Psoas muscle (tissue), 8 donors: Measurements from ENCODE around the gene PPP1R12A. TPM values are rescaled to one million over a fixed set of nuclear protein-coding genes. Genes with fewer than 3 reads are reported as not detected.
"Not testable (repeated sequence)": the region's sequence is repeated elsewhere in the genome, so short reads cannot be mapped to it uniquely, and the experiment has no call there.

Experiments
- ATAC-seq, 4 donors: fragments of 200-7000 bp; cut with Tn5 transposase; one replicate each; pipeline ENCODE4 v1.9.1; 2020; ENCODE audit warnings: moderate library complexity in 3 of 4, mild to moderate bottlenecking in 2 of 4
- DNase-seq, 2 donors: peaks; one replicate each; pipeline ENCODE4 v3.0.0-alpha.2; 2020
- H3K27ac ChIP-seq: fragments of 200-600 bp; one replicate; pipeline ENCODE4 v1.8.0; 2022
- H3K27me3 ChIP-seq, 3 donors: fragments of 200-600 bp in 1 of 3; one replicate each; pipeline versions ENCODE4 v1.6.1 to v1.8.0; 2013 to 2022; ENCODE audit warnings: low read length in 2 of 3, mild to moderate bottlenecking in 2 of 3, moderate library complexity in 1 of 3; ENCODE audit not compliant: insufficient read depth in 3 of 3
- H3K36me3 ChIP-seq, 2 donors: fragments of 200-600 bp in 1 of 2; one replicate each; pipeline versions ENCODE4 v1.6.1 to v1.8.0; 2013 to 2022; ENCODE audit warnings: low read depth in 1 of 2, mild to moderate bottlenecking in 1 of 2, moderate library complexity in 1 of 2; ENCODE audit not compliant: insufficient read depth in 1 of 2
- H3K4me1 ChIP-seq: fragments of 200-600 bp; one replicate; pipeline ENCODE4 v1.8.0; 2022
- H3K4me3 ChIP-seq: fragments of 200-600 bp; one replicate; pipeline ENCODE4 v1.8.0; 2022; ENCODE audit warnings: mild to moderate bottlenecking
- H3K9me3 ChIP-seq: fragments of 200-600 bp; one replicate; pipeline ENCODE4 v1.8.0; 2022
- WGBS, 3 donors: extraction: QIAGEN DNeasy Blood & Tissue Kit; methylation state at CpG; one replicate each; pipeline versions ENCODE4 v1.1.6 to v1.1.7; 2013; 5-methylcytosine and 5-hydroxymethylcytosine counted together
- intact Hi-C, 2 donors: fragments of 100-400 bp; cut with DNase I; formaldehyde crosslinking; loops; one replicate each; pipeline versions ENCODE4 v1.11.0 to v1.14.2; 2022
- polyA plus RNA-seq, 3 donors: library from polyadenylated mRNA; stranded (reverse); fragments of 200-250 nt; gene quantifications; one replicate each; pipeline ENCODE4 v1.2.3, GENCODE V29; 2013
- total RNA-seq, 4 donors: library from RNA; stranded (reverse); fragmentation: NEBNext Ultra II Directional in 2 of 4; extraction: Animal tissue kit (Norgen Biotek cat#: 25700) in 2 of 4; gene quantifications; one replicate each; pipeline versions ENCODE4 v1.2.1 to v1.2.4, GENCODE V29; 2021 to 2023
- TF ChIP-seq, protein P1 (sequence below): fragments of 200-600 bp; IDR thresholded peaks from one replicate; pipeline ENCODE4 v1.8.0; 2022; ENCODE audit warnings: antibody characterized with exemption
- donor health status: healthy with polysubstance abuse.
- donor health status: DM: no; HTN: no; CAD: no; lungs with moderate emphysema.
- donor health status: Bipolar disorder and iron deficiency.
- donor health status: healthy.
- donor health status: DM: yes; HTN: yes; CAD: no.
- donor health status: DM: no; HTN: no; CAD: no.
- donor health status: DM: no; HTN: no; CAD: no.
- donor health status: DM: yes; HTN: yes; CAD: no.

The PPP1R12A gene
- total and polyA plus RNA-seq, 7 donors = 9.5 to 51.2 (median 37.8) TPM

DNA sequence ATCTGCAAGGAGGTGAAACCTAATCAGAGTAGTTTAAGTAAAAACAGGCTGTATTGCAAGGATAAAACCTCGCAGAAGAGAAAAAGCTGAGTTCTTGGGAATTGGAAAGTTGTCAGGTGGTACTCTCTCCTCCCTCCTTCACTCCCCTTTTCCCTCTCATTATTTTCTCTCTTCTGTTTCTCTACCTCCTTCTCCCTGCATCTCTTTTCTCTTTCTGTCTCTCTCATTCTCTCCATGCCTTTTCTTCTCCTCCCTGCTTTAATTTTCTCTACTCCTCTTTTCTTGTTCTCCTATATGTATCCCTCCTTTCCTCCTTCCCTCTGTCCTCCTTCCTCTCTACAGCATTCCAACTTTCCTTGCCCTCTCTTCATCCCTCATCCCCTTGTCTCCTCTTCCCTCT, 14.2 kb upstream of the PPP1R12A start:
- Histone ChIP-seq H3K36me3 (no peaks in the 10 kb centered on the region), H3K9me3 (no peaks in the 10 kb centered on the region), H3K27me3 (no peaks in the 10 kb centered on the region), H3K4me1 (no peaks in the 10 kb centered on the region), H3K27ac (no peak overlapping the region), H3K4me3 (no peak overlapping the region)
- TF ChIP-seq, protein P1, sequence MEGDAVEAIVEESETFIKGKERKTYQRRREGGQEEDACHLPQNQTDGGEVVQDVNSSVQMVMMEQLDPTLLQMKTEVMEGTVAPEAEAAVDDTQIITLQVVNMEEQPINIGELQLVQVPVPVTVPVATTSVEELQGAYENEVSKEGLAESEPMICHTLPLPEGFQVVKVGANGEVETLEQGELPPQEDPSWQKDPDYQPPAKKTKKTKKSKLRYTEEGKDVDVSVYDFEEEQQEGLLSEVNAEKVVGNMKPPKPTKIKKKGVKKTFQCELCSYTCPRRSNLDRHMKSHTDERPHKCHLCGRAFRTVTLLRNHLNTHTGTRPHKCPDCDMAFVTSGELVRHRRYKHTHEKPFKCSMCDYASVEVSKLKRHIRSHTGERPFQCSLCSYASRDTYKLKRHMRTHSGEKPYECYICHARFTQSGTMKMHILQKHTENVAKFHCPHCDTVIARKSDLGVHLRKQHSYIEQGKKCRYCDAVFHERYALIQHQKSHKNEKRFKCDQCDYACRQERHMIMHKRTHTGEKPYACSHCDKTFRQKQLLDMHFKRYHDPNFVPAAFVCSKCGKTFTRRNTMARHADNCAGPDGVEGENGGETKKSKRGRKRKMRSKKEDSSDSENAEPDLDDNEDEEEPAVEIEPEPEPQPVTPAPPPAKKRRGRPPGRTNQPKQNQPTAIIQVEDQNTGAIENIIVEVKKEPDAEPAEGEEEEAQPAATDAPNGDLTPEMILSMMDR = no peak
- no peak for ATAC-seq
- DNase-seq = no peak
- WGBS, 3 donors = 86 to 100% (median 90%) methylated on average over 1 of the region's 1 CpG
- intact Hi-C loops = loop anchor here in 1 of 2 donors (10.0 kb wide), 1 partner anchor 96 kb away; no protein-coding TSS in a partner anchor

- intact Hi-C loops = loop anchor here in 1 of 2 donors (10.0 kb wide), 1 partner anchor 99 kb away; no protein-coding TSS in a partner anchor
- Histone ChIP-seq H3K27ac (no peak overlapping the region), H3K36me3 (no peaks in the 10 kb centered on the region), H3K9me3 (no peaks in the 10 kb centered on the region), H3K27me3 (no peaks in the 10 kb centered on the region), H3K4me3 (no peak overlapping the region), H3K4me1 (no peaks in the 10 kb centered on the region)
- 81 to 90% (median 83%) methylated on average over 4 of the region's 4 CpGs for WGBS, 3 donors
- TF ChIP-seq, protein P1 = no peak
- ATAC-seq (no peak), DNase-seq (no peak)
Observed at GRCh38 chr12:79945433-79945832, 10.5 kb upstream of the PPP1R12A start.

GRCh38 chr12:79944565-79944964, 9.7 kb upstream of the PPP1R12A start:
- H3K27me3 ChIP-seq = no peaks in the 10 kb centered on the region
- intact Hi-C loops = loop anchor here in 1 of 2 donors (10.0 kb wide), 1 partner anchor 100 kb away; no protein-coding TSS in a partner anchor
- WGBS, 3 donors = 84 to 89% (median 88%) methylated on average over 3 of the region's 3 CpGs
- DNase-seq = no peak
- no peak overlapping the region for H3K4me3 ChIP-seq
- H3K9me3 ChIP-seq = no peaks in the 10 kb centered on the region
- no peak overlapping the region for H3K27ac ChIP-seq
- no peak for ATAC-seq
- no peaks in the 10 kb centered on the region for H3K4me1 ChIP-seq
- H3K36me3 ChIP-seq = no peaks in the 10 kb centered on the region
- TF ChIP-seq, protein P1 = no peak

DNA sequence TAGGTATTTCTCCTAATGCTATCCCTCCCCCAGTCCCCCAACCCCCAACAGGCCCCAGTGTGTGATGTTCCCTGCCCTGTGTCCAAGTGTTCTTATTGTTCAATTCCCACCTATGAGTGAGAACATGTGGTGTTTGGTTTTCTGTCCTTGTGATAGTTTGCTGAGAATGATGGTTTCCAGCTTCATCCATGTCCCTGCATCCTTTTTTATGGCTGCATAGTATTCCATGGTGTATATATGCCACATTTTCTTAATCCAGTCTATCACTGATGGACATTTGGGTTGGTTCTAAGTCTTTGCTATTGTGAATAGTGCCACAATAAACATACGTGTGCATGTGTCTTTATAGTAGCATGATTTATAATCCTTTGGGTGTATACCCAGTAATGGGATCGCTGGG, 7.9 kb upstream of the PPP1R12A start:
- WGBS, 3 donors = 89 to 95% (median 93%) methylated on average over 2 of the region's 2 CpGs
- not testable (repeated sequence) for ATAC-seq

GRCh38 chr12:79939728-79940310, 4.9 kb upstream of the PPP1R12A start:
- H3K27me3 ChIP-seq = no peaks in the 10 kb centered on the region
- no peak for DNase-seq
- TF ChIP-seq, protein P1 = no peak
- 81 to 87% (median 82%) methylated on average over 1 of the region's 1 CpG for WGBS, 3 donors
- intact Hi-C loops = loop anchor here (10.0 kb wide), 2 partner anchors 95 to 105 kb away; no protein-coding TSS in a partner anchor
- no peaks in the 10 kb centered on the region for H3K36me3 ChIP-seq
- no peak overlapping the region for H3K27ac ChIP-seq
- H3K9me3 ChIP-seq = no peaks in the 10 kb centered on the region
- H3K4me1 ChIP-seq = peaks cover 12% of the 10 kb centered on the region
- no peak for ATAC-seq
- H3K4me3 ChIP-seq = no peak overlapping the region

More for the DNA sequence above, 7.9 kb upstream of the PPP1R12A start:
- H3K36me3 ChIP-seq, DNase-seq, H3K27me3 ChIP-seq, H3K4me3 ChIP-seq, H3K4me1 ChIP-seq, H3K27ac ChIP-seq, H3K9me3 ChIP-seq: not testable (repeated sequence)
- intact Hi-C loops = loop anchor here in 1 of 2 donors (10.0 kb wide), 1 partner anchor 102 kb away; no protein-coding TSS in a partner anchor
